ENCODE results near the gene LUC7L3.

LUC7L3 gene

DNA sequence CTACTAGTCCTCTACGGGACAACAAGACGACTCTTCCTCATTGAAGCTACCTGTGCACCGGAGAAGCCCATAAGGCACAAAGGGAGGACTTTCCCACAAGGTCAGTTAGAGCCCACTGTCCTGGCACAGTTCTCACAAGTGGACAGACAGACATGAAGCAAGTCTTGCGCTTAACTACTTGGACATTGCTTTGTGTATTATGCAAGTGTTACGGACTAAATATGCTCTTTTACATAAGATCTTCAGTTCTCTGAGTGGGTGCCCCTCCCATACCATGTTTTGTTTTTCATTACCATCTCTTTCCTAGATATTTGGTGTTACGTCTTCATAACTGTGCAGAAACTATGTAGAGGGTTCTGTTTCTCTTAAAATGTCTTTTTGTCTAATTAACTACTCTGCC, 29.8 kb downstream of the LUC7L3 start:
- no peaks in the 10 kb centered on the region for H3K9me3 ChIP-seq (ENCODE audit: low read length)
- no peaks in the 10 kb centered on the region for H3K4me1 ChIP-seq (ENCODE audit: insufficient read depth, low read length, severe bottlenecking)
- no peaks in the 10 kb centered on the region for H3K27me3 ChIP-seq (ENCODE audit: insufficient read depth, low read length)
- no peak overlapping the region for H2AFZ ChIP-seq (ENCODE audit: low read length)
- H4K20me1 ChIP-seq (ENCODE audit: insufficient read depth, low read length) = no peaks in the 10 kb centered on the region
- H3K79me2 ChIP-seq (ENCODE audit: insufficient read depth, low read length) = no peaks in the 10 kb centered on the region; the same call in 1 of the 2 replicates
- no peak overlapping the region for H3K9ac ChIP-seq (ENCODE audit: low read length)
- no peak for TF ChIP-seq EZH2 (IDR thresholded peaks at IDR 0.05; ENCODE audit: borderline replicate concordance, low read length)
- TF ChIP-seq, protein P1, sequence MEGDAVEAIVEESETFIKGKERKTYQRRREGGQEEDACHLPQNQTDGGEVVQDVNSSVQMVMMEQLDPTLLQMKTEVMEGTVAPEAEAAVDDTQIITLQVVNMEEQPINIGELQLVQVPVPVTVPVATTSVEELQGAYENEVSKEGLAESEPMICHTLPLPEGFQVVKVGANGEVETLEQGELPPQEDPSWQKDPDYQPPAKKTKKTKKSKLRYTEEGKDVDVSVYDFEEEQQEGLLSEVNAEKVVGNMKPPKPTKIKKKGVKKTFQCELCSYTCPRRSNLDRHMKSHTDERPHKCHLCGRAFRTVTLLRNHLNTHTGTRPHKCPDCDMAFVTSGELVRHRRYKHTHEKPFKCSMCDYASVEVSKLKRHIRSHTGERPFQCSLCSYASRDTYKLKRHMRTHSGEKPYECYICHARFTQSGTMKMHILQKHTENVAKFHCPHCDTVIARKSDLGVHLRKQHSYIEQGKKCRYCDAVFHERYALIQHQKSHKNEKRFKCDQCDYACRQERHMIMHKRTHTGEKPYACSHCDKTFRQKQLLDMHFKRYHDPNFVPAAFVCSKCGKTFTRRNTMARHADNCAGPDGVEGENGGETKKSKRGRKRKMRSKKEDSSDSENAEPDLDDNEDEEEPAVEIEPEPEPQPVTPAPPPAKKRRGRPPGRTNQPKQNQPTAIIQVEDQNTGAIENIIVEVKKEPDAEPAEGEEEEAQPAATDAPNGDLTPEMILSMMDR (IDR thresholded peaks at IDR 0.05; ENCODE audit: low read length) = no peak
- no peak overlapping the region for H3K4me3 ChIP-seq (ENCODE audit: low read depth, low read length, poor library complexity, severe bottlenecking)
- H3F3A ChIP-seq (ENCODE audit: insufficient read depth, low read length) = 0 out of 2 replicates have a peak, but pooled peaks cover 5% of the 10 kb centered on the region
- H3K27ac ChIP-seq (ENCODE audit: low read depth, low read length, poor library complexity, severe bottlenecking) = no peak overlapping the region
- no peaks in the 10 kb centered on the region for H3K9me2 ChIP-seq (ENCODE audit: low read depth, low read length)
- H3K4me2 ChIP-seq (ENCODE audit: low read length) = no peak overlapping the region
- peaks cover 99% of the 10 kb centered on the region for H3K36me3 ChIP-seq (ENCODE audit: insufficient read depth, low read length)

DNA sequence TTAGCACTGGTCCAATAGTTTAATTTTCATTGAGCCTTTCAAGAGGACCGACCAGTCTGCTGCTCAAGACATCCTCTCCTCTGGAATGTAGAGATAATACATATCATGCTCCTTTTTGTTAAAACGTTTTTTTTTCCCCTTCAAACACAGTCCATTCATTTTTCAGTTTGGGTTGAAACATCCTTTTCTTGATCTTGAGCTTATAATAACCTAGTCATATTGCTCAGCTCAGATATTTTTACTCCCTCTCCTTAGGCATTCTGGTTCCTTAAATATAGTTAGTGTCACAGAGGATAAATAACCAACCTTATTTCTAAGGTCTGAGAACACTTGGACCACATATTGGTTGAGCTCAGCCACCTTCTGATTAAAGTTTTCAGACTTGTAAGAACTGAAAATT, 35.1 kb downstream of the LUC7L3 start:
- Histone ChIP-seq H3K79me2 (ENCODE audit: insufficient read depth, low read length) (no peaks in the 10 kb centered on the region), H3K9me3 (ENCODE audit: low read length) (no peaks in the 10 kb centered on the region), H4K20me1 (ENCODE audit: insufficient read depth, low read length) (no peaks in the 10 kb centered on the region), H3K27ac (ENCODE audit: low read depth, low read length, poor library complexity, severe bottlenecking) (no peak overlapping the region), H2AFZ (ENCODE audit: low read length) (no peak overlapping the region), H3K4me1 (ENCODE audit: insufficient read depth, low read length, severe bottlenecking) (no peaks in the 10 kb centered on the region), H3K4me3 (ENCODE audit: low read depth, low read length, poor library complexity, severe bottlenecking) (no peak overlapping the region), H3K36me3 (ENCODE audit: insufficient read depth, low read length) (peaks cover 64% of the 10 kb centered on the region), H3F3A (ENCODE audit: insufficient read depth, low read length) (peaks cover 9% of the 10 kb centered on the region; the same call in 1 of the 2 replicates), H3K4me2 (ENCODE audit: low read length) (no peak overlapping the region), H3K9me2 (ENCODE audit: low read depth, low read length) (no peaks in the 10 kb centered on the region), H3K27me3 (ENCODE audit: insufficient read depth, low read length) (no peaks in the 10 kb centered on the region), H3K9ac (ENCODE audit: low read length) (no peak overlapping the region)
- TF ChIP-seq, protein P1 (IDR thresholded peaks at IDR 0.05; ENCODE audit: low read length) = no peak
- no peak for TF ChIP-seq EZH2 (IDR thresholded peaks at IDR 0.05; ENCODE audit: borderline replicate concordance, low read length)

DNA sequence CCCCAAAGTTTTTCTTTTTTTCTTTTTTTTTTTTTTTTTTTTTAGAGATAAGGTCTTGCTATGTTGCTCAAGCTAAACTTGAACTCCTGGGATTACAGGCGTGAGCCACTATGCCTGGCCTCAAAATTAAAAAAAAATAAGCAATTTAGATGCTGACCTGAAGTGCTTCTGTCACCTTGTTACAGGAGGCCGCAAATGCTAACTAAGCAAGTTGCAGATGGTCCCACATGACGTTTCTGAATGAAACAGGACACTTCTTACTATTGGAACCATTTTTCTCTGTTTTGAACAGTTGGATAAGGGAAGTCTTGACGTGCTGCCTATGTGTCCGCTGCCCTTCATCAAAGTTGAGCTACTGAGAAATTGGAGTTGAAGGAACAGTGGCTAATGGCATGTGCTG, 39.1 kb downstream of the LUC7L3 start:
- no peaks in the 10 kb centered on the region for H3K9me2 ChIP-seq (ENCODE audit: low read depth, low read length)
- no peak overlapping the region for H3K9ac ChIP-seq (ENCODE audit: low read length)
- no peaks in the 10 kb centered on the region for H3K79me2 ChIP-seq (ENCODE audit: insufficient read depth, low read length)
- H3K4me2 ChIP-seq (ENCODE audit: low read length) = no peak overlapping the region
- peaks cover 10% of the 10 kb centered on the region for H3K4me1 ChIP-seq (ENCODE audit: insufficient read depth, low read length, severe bottlenecking)
- TF ChIP-seq EZH2 (IDR thresholded peaks at IDR 0.05; ENCODE audit: borderline replicate concordance, low read length) = no peak
- TF ChIP-seq, protein P1 (IDR thresholded peaks at IDR 0.05; ENCODE audit: low read length) = no peak
- H3K9me3 ChIP-seq (ENCODE audit: low read length) = no peaks in the 10 kb centered on the region
- H3K4me3 ChIP-seq (ENCODE audit: low read depth, low read length, poor library complexity, severe bottlenecking) = no peak overlapping the region
- H3K36me3 ChIP-seq (ENCODE audit: insufficient read depth, low read length) = peaks cover 24% of the 10 kb centered on the region
- H2AFZ ChIP-seq (ENCODE audit: low read length) = no peak overlapping the region
- H3K27me3 ChIP-seq (ENCODE audit: insufficient read depth, low read length) = no peaks in the 10 kb centered on the region
- no peaks in the 10 kb centered on the region for H4K20me1 ChIP-seq (ENCODE audit: insufficient read depth, low read length)
- peaks cover 3% of the 10 kb centered on the region; the same call in 1 of the 2 replicates for H3F3A ChIP-seq (ENCODE audit: insufficient read depth, low read length)
- no peak overlapping the region for H3K27ac ChIP-seq (ENCODE audit: low read depth, low read length, poor library complexity, severe bottlenecking)

Data from OCI-LY1 (cell line).